Raji (cell line): ENCODE results near the gene LAP3.

Experiments
- POLR2A ChIP-seq: IDR thresholded peaks from 2 replicates; pipeline ENCODE4 v1.6.1; 2011; ENCODE audit warnings: low read depth, low read length, control low read depth; ENCODE audit not compliant: insufficient read depth

The LAP3 gene

GRCh38 chr4:17633600-17633999 is 56.6 kb downstream of the LAP3 start:
- no peak for TF ChIP-seq POLR2A

GRCh38 chr4:17635056-17635455 is 58.1 kb downstream of the LAP3 start:
- TF ChIP-seq POLR2A, result no peak

- no peak for TF ChIP-seq POLR2A
Observed at GRCh38 chr4:17636341-17636695, 59.3 kb downstream of the LAP3 start.

GRCh38 chr4:17636696-17637622 is 60.0 kb downstream of the LAP3 start:
- no peak for TF ChIP-seq POLR2A

- no peak for TF ChIP-seq POLR2A
Observed at GRCh38 chr4:17639136-17639535, 62.1 kb downstream of the LAP3 start.

- TF ChIP-seq POLR2A, result no peak
Observed at GRCh38 chr4:17642398-17642783, 65.4 kb downstream of the LAP3 start.

GRCh38 chr4:17646693-17647092 is 69.7 kb downstream of the LAP3 start:
- TF ChIP-seq POLR2A, result no peak

- TF ChIP-seq POLR2A, result no peak
Observed at GRCh38 chr4:17647176-17647806, 70.3 kb downstream of the LAP3 start.

- TF ChIP-seq POLR2A, result no peak
Observed at GRCh38 chr4:17647927-17648326, 70.9 kb downstream of the LAP3 start.

- no peak for TF ChIP-seq POLR2A
Observed at GRCh38 chr4:17650406-17650805, 73.4 kb downstream of the LAP3 start.

GRCh38 chr4:17654701-17655100 is 77.7 kb downstream of the LAP3 start:
- TF ChIP-seq POLR2A, result no peak

- no peak for TF ChIP-seq POLR2A
Observed at GRCh38 chr4:17657090-17657489, 80.1 kb downstream of the LAP3 start.
